Measurements from ENCODE around the gene RAD51. TPM values are rescaled to one million over a fixed set of nuclear protein-coding genes. Genes with fewer than 3 reads are reported as not detected.

The RAD51 gene
- total and polyA plus RNA-seq, 9 of the 15 experiments (the other 6 are each of a cell fraction or from before 2014, with no cell fraction given), result 16.0 to 63.8 (median 34.6) TPM

DNA sequence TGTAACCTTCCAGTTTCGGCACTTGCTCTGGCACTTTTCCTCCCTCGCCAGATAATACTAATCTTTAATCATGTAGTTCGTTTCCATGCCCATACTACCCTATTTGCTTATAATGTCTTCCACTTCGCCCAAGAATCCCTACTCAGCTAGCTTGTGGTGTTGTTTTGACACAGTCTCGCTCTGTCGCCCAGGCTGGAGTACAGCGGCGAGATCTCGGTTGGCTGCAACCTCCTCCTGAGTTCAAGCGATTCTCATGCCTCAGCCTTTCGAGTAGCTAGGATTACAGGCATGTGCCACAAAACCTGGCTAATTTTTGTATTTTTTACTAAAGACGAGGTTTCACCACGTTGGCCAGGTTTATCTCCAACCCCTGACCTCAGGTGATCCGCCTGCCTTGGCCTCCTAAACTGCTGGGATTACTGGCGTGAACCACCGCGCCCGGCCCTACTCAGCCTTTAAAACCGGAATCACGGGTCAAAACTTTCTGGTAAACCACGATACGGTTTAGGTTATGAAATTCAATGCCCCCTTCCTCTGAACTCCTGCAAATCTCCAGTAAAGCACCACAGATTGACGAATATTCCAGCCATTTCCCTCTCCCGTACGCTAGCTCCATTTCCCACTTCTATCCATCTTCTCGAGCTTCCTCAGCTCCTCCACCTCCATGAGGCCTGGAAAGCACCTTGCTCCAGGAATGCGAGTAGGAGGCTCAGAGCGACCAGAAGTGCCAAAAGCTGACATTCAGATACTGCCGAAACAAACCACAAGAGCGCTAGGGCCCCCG lies 878 bp upstream of the RAD51 start (continued):
- TF ChIP-seq JUNB (CRISPR knock-in tag; conservative IDR thresholded peaks at IDR 0.05), result no peak
- TF ChIP-seq NFXL1 (CRISPR knock-in tag; IDR thresholded peaks at IDR 0.05), result no peak
- TF ChIP-seq, protein P1, sequence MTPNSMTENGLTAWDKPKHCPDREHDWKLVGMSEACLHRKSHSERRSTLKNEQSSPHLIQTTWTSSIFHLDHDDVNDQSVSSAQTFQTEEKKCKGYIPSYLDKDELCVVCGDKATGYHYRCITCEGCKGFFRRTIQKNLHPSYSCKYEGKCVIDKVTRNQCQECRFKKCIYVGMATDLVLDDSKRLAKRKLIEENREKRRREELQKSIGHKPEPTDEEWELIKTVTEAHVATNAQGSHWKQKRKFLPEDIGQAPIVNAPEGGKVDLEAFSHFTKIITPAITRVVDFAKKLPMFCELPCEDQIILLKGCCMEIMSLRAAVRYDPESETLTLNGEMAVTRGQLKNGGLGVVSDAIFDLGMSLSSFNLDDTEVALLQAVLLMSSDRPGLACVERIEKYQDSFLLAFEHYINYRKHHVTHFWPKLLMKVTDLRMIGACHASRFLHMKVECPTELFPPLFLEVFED (CRISPR knock-in tag; conservative IDR thresholded peaks at IDR 0.05), result peak; percentile 53; the same call in 1 of the 2 replicates
- peak; percentile 15 for TF ChIP-seq TBP (optimal IDR thresholded peaks at IDR 0.05; ENCODE audit: low read depth, low read length)
- peak; percentile 1 for TF ChIP-seq MEIS2 (IDR thresholded peaks at IDR 0.05; ENCODE audit: partially characterized antibody)
- no peak; the same call in 1 of the 2 replicates for TF ChIP-seq ARID1B (IDR thresholded peaks at IDR 0.05)
- TF ChIP-seq, protein P2, sequence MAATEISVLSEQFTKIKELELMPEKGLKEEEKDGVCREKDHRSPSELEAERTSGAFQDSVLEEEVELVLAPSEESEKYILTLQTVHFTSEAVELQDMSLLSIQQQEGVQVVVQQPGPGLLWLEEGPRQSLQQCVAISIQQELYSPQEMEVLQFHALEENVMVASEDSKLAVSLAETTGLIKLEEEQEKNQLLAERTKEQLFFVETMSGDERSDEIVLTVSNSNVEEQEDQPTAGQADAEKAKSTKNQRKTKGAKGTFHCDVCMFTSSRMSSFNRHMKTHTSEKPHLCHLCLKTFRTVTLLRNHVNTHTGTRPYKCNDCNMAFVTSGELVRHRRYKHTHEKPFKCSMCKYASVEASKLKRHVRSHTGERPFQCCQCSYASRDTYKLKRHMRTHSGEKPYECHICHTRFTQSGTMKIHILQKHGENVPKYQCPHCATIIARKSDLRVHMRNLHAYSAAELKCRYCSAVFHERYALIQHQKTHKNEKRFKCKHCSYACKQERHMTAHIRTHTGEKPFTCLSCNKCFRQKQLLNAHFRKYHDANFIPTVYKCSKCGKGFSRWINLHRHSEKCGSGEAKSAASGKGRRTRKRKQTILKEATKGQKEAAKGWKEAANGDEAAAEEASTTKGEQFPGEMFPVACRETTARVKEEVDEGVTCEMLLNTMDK (IDR thresholded peaks at IDR 0.05; ENCODE audit: borderline replicate concordance, insufficient read depth, low read depth, low read length, poor library complexity, severe bottlenecking), result peak; percentile 84
- TF ChIP-seq PPARD (CRISPR knock-in tag; IDR thresholded peaks at IDR 0.05), result no peak
- TF ChIP-seq, protein P3, sequence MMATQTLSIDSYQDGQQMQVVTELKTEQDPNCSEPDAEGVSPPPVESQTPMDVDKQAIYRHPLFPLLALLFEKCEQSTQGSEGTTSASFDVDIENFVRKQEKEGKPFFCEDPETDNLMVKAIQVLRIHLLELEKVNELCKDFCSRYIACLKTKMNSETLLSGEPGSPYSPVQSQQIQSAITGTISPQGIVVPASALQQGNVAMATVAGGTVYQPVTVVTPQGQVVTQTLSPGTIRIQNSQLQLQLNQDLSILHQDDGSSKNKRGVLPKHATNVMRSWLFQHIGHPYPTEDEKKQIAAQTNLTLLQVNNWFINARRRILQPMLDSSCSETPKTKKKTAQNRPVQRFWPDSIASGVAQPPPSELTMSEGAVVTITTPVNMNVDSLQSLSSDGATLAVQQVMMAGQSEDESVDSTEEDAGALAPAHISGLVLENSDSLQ (IDR thresholded peaks at IDR 0.05), result no peak
- TF ChIP-seq, protein P4, sequence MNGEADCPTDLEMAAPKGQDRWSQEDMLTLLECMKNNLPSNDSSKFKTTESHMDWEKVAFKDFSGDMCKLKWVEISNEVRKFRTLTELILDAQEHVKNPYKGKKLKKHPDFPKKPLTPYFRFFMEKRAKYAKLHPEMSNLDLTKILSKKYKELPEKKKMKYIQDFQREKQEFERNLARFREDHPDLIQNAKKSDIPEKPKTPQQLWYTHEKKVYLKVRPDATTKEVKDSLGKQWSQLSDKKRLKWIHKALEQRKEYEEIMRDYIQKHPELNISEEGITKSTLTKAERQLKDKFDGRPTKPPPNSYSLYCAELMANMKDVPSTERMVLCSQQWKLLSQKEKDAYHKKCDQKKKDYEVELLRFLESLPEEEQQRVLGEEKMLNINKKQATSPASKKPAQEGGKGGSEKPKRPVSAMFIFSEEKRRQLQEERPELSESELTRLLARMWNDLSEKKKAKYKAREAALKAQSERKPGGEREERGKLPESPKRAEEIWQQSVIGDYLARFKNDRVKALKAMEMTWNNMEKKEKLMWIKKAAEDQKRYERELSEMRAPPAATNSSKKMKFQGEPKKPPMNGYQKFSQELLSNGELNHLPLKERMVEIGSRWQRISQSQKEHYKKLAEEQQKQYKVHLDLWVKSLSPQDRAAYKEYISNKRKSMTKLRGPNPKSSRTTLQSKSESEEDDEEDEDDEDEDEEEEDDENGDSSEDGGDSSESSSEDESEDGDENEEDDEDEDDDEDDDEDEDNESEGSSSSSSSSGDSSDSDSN (IDR thresholded peaks at IDR 0.05; ENCODE audit: borderline replicate concordance in 1 of 2, low read depth in 2 of 2, low read length in 2 of 2), result 0 out of 4 replicates have a peak, but pooled peaks of 1 of the 2 experiments have one; percentile 16
- TF ChIP-seq SMARCA4 (IDR thresholded peaks at IDR 0.05), result 0 out of 2 replicates have a peak, but pooled peaks have one; percentile 36
- TF ChIP-seq RNF2 (IDR thresholded peaks at IDR 0.05), result peak; percentile 10; the same call in 1 of the 2 replicates
- no peak for TF ChIP-seq U2AF1 (optimal IDR thresholded peaks at IDR 0.05; ENCODE audit: low read depth, low read length)
- no peak for TF ChIP-seq SPI1 (IDR thresholded peaks at IDR 0.05; ENCODE audit: borderline replicate concordance, low read depth, low read length)
- 0 out of 2 replicates have a peak, but pooled peaks have one; percentile 7 for TF ChIP-seq ZNF76 (CRISPR knock-in tag; IDR thresholded peaks at IDR 0.05; ENCODE audit: borderline replicate concordance)
- 0 out of 2 replicates have a peak, but pooled peaks have one; percentile 72 for TF ChIP-seq MYC (IDR thresholded peaks at IDR 0.05; ENCODE audit: low read depth, low read length)
- no peak for TF ChIP-seq MYC (CRISPR knock-in tag; IDR thresholded peaks at IDR 0.05; ENCODE audit: borderline replicate concordance, low read depth)
- peak in 1 of 3 experiments; percentile 38 for TF ChIP-seq YY1 (IDR thresholded peaks at IDR 0.05; ENCODE audit: borderline replicate concordance in 1 of 3, control insufficient read depth in 1 of 3, extremely low read depth in 1 of 3, insufficient read depth in 3 of 3, insufficient read length in 1 of 3, insufficient replicate concordance in 2 of 3, low read depth in 1 of 3, low read length in 2 of 3)
- peak in 1 of 2 experiments; percentile 20; a peak in 1 of 4 replicates for TF ChIP-seq KDM1A (IDR thresholded peaks at IDR 0.05)
